NOMO-1 treated with DMSO at 0.1 percent for 48 hours (cell line): ENCODE measurements around the gene GRIA1.

Experiments
- DNase-seq: peaks from one replicate; lab custom pipeline; 2025; ENCODE audit not compliant: unreplicated experiment; lab: John Stamatoyannopoulos, UW

GRIA1 gene

DNA sequence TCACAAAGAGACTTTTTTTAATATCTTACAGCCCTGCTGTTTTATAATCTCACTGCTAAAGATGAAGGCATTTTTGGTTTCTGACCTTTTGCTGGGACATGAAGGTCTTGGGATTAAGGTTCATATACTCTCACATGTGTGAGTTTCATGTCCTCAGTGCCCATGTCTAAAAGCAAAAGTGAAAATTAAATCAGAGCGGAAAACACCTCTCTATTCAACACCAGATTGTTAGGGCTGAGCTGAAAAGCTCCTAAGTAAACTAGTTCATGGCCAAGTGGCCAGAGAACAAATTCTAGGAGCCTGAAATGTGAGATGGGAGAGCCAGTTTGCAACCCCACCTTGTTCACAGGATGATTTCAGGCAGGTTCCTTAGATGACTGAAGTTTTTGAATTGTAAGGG is 110.9 kb downstream of the GRIA1 start:
- DNase-seq, result no peak

DNA sequence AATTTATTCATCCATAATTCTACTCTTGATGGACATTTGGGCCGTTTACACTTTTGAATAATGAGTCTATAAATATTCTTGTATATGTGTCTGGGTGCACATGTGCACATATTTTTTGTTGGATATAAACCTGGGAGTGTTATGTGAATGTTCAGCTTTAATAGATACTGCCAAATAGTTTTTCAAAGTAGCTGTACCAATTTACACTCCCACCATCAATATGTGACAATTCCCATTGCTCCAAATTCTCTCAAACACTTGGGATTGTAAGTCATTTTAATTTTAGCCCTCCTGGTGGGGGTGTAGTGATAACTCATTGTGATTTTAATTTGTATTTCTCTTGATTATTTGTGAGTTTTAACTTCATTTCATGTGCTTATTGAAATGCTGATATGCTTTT is 114.9 kb downstream of the GRIA1 start:
- no peak for DNase-seq

DNA sequence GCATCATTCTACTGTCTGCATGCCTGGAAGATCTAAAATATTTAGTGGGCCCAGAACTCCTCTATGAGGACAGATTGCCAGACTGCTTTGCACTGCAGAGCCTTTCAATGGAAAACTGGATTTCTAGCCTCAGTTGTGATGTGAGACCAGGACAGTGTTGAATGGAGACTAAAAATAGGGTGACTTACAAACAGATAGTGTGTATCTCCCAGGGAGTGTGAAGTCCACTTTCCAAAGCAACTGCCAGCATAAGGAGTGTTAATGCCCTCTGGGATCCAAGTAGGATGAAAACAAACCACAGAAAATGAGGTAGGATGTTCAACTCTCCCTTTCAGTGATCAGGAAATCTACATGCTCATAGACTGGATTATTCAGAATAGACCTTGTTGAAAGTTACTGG is 119.5 kb downstream of the GRIA1 start:
- DNase-seq, result no peak

DNA sequence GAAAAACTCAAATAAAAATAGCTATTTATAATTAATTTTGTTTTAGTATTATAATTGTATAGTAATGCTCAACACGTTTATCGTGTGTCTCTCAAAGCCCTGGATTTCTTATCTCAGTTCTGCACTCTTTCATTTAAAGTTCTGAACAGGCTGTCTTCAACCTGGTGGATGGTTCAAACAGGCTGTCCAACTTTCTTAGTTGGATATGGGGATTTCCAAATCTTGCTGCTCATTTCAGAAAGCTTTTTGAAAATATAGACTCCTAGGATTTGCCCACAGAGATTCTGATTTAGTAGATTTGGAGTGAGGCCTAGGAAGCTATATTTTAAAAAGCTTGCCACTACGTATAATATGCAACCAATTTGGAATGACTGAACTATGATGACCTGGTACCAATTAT is 120.3 kb downstream of the GRIA1 start:
- DNase-seq, result no peak

DNA sequence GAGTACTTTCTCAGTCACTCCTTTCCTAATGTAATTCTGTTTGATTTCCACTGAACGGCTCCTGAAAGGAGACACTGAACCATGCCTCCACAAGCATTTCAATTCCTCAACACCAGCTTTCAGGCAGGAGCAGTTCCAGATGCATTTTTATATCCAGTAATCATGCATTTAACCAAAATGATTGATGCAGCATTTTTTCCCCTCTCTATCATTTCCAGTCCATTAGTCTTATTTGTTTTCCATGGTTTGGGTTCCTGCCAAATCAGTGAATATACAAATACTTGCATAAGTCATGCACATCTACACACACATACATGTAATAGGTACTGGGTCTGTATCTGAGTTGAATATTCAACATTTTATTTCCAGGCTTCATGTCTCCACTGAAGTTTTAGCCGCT is 122.7 kb downstream of the GRIA1 start:
- DNase-seq, result no peak

DNA sequence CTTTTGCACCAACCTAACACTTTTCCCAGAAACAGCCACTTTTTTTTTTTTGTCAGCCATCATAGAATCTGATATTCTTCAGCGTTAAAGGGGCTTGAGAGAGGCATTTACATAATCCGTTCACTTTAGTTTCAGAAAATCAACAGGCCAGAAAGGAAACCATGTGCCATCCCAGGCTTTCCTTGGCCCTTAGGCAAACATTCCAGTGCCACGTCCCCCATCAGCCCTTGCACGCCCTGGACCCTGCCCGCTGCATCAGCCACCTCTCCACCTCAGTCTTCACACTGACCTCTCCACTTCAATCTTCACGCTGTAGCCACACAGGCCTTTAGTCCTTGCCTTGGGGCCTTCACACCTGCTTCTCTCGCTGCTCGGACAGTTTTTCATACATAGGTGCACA is 123.2 kb downstream of the GRIA1 start:
- DNase-seq, result no peak

DNA sequence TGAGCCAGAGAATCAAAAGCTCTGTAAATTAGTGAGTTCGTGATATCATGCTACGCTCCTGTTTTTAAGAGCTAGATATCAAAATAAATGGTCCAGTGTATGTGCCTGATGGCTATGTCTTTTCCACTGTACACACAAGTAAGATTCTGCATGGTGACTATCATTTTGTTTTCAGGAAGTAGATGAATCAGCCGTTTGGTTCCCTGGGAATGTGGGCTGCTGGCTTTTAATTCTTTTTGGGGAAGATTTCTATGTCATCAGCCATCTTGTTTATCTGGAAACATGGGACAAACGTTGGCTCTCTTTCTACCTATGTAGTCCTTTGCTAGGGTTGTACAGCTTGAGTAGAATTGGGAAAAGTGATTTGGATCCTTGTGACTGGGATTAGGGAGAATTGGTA is 126.7 kb downstream of the GRIA1 start:
- no peak for DNase-seq

DNA sequence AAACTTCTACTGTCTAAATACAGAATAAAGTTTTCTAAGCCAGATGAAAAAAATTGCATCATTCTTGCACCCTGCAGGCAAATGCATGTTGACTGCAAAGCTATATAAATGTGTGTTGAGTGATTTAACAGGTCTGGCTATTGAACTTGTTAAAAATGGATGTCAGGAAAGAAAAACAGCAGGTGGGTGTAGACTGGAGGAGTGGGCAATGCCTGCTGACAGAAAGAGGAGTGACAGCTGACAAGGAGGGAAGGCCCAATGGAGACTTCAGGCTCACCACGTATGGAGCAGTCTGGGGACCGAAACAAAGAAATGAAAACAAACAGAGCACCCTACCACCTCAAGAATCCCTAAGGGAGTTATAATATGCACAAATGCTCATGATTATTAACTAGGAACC is 127.8 kb downstream of the GRIA1 start:
- no peak for DNase-seq

DNA sequence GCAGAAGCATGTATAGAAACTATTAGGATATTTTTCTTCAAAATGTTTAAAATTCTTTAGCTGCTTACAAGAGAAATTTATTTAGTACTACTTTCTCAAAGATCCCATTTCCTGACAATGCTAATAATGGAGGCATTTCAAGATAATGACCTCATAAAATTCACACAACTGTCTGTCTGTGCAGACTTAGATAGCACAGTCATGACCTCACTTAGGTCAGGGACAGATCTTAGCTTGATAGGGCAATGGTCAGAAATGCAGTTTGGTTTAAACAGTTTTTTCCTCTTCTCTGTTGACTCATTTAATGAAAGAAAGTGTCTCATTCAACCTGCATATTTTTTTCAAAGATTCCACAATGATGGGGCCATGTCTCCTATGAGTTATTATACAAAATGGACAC is 128.4 kb downstream of the GRIA1 start:
- DNase-seq, result no peak

DNA sequence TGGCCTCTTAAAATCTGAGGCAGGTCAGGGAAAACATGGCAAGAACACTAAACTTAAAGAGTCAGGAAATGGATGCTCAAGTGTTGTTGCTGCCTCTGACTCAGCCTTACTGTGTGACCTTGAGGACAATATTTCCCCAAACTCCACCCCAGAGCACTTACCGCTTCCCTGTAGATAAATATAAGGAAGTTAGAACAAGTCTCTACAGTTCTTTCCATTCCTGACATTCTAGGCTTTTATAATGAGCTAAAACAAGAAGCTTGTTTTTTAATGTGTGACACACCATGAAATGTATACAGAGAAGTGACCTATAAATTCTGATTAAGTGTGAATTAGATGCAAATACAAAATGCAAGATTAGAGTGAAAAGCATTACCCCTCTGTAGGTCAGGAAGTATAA is 129.3 kb downstream of the GRIA1 start:
- DNase-seq, result no peak

DNA sequence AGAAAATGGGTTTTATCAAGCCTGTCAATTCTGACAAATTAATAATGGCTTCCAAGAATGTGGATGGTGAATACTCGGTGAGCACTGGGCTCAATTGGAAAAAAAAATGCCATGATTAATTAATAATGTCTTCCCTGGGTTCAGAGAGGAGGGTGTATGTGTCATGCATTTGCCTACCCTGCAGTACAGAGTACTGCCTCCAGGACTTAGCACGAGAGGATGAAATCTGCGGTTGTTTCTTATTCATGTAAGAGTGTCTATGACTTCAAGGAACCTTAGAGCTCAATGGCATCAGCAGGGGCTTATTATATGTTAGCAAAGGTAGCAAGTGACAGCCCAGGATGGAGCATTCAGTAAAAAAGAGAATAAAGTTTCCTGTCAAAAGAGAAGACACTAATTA is 132.7 kb downstream of the GRIA1 start:
- no peak for DNase-seq

DNA sequence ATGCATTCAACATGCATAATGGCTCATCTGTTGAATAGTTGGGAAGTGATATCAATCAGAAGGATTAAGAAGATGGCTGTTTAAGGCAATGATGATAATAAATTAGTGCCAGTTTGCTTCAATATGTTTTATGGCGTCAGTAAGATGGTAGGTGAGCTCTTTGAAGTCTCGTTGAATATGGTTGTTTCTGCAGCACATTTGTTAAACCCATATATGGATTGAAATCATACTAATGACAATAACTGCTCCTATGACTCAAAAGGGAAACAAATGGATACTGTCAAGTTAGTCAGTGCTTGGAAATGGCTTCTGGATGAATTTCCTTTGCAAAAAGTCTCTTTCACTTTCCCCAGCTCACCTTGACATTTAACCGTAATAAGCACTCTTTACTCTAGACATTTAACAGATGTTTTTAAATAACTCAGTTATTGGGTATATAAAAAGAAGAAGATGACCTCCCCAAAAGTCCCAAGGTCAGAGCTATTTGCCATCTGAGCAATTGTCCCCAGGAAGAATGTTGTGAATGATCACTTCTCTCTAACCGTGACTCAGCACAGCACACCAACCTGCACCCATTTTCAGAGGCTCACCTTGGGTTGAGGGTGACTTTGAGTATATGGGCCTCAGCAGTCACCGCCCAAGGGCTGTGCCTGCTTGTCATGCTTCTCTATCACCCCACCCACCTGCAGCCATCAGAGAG is 133.4 kb downstream of the GRIA1 start:
- no peak for DNase-seq

DNA sequence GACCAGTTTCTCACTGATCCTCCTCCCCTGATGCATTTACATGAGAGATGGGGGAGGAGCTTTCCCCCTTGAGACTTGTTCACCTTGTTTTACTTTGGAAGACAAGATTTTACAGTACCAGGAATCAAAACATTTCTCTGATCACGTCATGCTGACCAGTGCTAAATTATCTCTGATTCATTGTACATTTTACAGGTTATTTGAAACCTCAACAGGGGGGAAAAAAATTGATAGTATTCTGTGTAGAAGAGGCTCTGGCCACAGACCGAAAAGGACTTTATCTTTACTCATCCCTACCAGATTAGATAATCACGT is 133.9 kb downstream of the GRIA1 start:
- DNase-seq, result no peak

DNA sequence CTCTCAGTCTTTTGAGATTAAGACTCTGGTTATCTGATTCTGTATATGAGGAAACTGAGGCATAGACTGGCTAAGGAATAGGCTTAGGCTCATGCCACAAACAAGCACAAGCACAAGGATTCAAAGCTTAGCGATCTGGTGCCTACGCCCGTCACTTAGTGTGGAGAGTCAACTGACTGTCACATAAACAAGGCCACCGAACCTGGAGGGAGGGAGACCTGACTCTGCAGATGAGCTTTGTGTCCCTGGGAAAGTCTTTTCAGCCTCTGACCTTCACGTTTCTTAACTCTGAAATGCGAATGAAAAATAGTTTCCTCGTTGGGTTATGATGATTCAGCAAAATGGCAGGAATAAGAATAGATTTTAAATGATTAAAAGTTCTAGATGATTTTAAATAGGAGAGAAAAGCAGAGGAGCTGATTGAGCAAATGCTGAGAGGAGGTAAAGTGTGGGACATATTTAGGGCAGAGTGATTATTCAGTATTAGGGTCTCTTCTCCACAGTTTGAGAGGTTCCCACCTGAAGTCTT is 135.4 kb downstream of the GRIA1 start:
- no peak for DNase-seq

DNA sequence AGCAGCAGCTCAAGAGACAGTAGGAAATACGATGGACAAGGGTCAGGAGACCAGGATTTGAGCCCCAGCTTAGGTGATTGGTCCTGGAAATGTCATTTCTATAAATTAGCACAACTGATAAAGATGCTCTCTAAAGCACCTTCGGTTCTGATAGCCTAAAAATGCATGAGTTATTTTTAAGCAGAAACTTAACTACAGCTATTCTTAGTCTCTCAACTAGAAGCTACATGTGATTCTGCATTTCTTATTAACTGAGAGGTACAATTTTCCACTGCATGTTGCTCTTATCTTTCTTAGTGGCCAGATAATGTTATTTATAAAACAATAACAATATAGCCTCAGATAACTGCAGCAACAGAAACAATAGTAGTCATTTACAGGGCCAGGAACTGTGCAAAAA is 136.4 kb downstream of the GRIA1 start:
- DNase-seq, result no peak

DNA sequence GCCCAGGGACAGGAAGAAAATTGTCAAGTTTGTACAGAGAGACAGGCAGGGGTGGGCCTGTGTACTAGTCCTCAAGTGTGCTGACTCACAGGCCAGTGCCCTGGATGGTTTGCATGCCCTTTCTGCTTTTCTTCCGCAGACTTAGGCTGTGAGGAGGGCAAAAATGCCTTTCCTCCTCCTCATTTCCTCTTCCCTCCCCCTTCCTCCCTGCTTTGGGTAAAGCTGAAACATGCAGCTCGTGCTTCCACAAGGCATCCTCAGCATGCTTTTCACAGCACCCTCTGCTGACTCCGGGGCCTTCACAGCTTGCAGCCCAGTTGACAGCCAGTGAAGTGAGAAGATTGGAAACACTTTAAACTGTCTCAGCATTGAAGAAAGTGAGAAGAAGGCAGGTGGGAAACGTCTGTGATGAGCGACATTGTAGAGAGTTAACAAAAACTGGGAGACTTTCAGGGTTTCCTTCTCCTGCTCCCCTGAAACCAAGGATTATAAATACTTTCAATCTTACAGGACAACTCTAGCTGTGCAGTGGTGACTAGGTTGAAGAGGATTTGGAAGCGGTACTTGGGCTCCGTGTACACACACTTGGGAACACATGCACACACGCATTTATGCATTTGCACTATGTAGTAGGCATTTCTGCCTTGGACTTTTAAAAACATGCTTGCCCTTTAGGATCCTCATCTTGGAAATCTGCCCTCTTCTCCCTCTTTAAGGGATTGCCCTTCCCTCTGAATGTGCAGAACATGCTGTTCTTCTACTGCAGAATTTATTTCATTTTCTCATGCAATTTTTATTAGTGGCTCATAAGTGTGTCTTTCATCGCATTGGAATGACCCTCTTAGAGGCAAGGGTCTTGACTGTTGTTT is 138.8 kb downstream of the GRIA1 start:
- no peak for DNase-seq

DNA sequence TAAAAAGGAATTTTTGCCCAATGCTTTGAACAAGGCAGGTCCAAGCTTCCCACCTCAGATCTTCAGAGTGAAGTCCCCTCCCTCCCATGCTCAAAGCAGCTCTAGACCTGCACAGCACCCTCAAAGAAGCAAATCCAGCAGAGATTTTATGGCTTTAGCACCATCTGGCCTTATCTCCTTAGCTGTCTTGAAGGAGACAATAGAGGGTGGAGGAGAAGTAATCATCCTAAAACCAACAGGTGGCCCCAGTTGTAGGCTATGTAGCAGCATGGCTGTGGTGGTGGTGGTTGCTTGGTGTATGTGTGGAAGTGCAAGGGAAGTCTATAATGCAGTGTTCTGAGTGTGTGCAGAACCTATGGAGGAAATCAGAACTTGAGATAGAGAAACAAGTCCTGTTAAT is 140.1 kb downstream of the GRIA1 start:
- DNase-seq, result no peak

DNA sequence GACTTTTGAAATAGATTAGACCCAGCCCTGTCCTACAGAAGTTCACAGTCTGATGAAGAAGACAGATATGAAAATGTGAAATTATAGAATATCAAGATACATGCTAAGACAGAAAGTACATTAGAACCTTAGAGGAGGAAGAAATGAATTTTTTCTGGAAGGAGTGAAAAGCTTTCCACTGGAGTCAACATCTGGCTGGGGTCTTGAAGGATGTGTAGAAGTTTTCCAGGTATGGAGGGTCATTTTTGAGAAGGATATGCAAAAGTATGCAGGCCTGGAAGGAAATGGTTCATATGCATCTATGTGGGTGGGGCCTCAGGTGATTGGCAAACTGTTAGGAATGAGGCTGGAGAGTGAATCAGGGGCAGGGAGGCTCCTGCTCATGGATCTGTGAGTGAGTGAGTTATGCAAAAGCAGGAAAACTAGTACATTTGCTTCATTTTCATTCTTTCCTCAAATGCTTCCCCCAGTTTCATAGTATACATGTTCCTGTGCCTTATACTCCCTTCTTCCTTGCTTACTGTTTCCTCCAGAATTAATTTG is 142.3 kb downstream of the GRIA1 start:
- no peak for DNase-seq

DNA sequence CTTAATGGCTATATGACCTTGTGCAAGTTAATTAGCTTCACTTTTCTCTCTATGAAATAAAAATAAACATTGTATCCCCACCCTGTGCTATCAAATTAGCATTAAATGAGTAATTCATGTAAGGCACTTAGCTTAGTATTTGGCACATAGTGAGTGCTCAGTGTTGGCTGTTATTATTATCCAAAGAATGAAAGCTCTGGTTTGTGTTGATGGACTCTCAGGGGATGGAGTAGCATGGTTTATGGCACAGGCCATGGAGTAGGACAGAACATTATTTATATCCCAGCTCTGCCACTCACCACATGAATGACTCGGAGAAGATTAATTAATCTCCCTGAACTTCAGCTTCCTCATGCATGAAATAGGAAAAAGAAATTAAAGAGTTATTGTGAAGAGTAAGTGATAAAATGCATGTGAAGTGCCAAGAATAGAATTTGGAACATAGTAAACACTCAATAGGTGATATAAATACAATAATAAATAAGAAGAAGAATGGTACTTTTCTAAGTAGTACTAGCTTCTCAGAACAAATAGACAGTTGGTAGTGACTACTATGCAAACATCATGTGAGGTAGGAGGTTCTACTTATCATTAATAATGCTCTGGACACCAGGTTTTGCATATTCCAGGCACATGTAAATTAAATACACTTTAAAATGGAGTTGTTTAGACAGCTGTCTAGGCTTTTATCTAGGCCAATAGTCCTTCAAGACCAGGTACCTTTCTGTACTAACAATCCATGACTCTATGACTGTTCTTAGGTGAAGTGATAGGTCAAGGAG is 146.4 kb downstream of the GRIA1 start:
- no peak for DNase-seq

DNA sequence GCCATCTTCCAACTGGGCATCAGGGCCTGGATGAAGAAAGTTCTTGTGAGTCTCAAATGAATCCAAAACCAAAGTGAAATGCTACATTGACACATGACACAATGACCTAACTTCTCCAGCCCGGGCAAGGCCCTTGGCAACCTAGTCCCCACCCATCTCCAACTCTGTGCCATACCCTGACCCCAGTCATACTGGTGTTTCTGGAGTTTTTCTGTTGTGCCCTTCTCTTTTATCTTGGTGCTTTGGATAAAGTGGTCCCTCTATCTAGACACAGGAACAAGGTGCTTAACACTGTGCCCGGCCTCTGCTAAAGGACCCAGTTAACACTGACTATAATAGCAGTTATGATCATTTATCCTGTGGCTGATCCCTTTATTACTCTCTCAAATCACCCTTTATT is 149.8 kb downstream of the GRIA1 start:
- DNase-seq, result no peak

DNA sequence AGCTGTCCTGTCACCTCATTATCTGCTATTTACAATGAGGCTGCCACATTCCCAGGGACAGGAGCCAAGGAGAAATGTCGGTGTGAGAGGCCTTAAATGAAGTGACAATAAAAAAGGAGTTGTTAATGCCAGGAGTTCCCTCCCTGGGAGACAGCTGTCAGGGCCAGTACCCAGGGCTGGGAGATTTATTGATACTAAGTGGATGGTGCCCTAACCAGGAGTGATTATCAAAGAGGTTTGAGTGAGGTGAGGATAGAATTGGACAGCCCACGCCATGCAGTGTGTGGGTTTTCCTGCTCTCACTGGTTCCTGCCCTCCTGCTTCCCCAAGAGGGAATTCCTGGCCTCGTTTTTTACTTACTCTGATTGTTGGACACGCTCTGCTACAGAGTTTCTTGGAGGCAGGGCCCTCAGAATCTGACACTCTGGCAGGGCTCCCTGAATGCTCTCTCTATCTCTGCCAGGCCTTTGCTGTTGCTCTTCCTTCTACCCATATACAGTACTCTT is 150.8 kb downstream of the GRIA1 start:
- no peak for DNase-seq
